SK-N-SH treated with all-trans-retinoic acid at 6 μM for 48 hours (cell line): ENCODE measurements around the gene GPR32.

Source experiments
- BACH2 ChIP-seq: fragments of 250-450 bp; sonication (Bioruptor Pico); IDR thresholded peaks from 2 replicates; pipeline ENCODE4 v1.9.0; 2021; ENCODE audit warnings: mild to moderate bottlenecking, borderline replicate concordance
- CREB5 ChIP-seq: fragments of 250-450 bp; sonication (Bioruptor Pico); IDR thresholded peaks from 2 replicates; pipeline ENCODE4 v1.5.1; 2020; ENCODE audit warnings: low read depth, mild to moderate bottlenecking, moderate library complexity
- ESRRG ChIP-seq: fragments of 250-450 bp; sonication (Bioruptor Pico); IDR thresholded peaks from 2 replicates; pipeline ENCODE4 v1.6.1; 2021; ENCODE audit warnings: mild to moderate bottlenecking
- ISL1 ChIP-seq: fragments of 250-450 bp; sonication (Bioruptor Pico); IDR thresholded peaks from 2 replicates; pipeline ENCODE4 v2.1.2; 2022; ENCODE audit warnings: mild to moderate bottlenecking, moderate library complexity
- OSR1 ChIP-seq: fragments of 250-450 bp; sonication (Bioruptor Pico); IDR thresholded peaks from 2 replicates; pipeline ENCODE4 v1.8.0; 2022; ENCODE audit warnings: moderate library complexity, mild to moderate bottlenecking, inconsistent platforms
- POU6F1 ChIP-seq: fragments of 250-450 bp; sonication (Bioruptor Pico); IDR thresholded peaks from 2 replicates; pipeline ENCODE4 v1.8.0; 2021; ENCODE audit warnings: low read depth, mild to moderate bottlenecking, moderate library complexity, borderline replicate concordance
- RARB ChIP-seq: fragments of 250-450 bp; sonication (Bioruptor Pico); IDR thresholded peaks from 2 replicates; pipeline ENCODE4 v1.8.0; 2021; ENCODE audit warnings: mild to moderate bottlenecking, moderate library complexity
- TOX ChIP-seq: fragments of 250-450 bp; sonication (Bioruptor Pico); IDR thresholded peaks from 2 replicates; pipeline ENCODE4 v1.8.0; 2021; ENCODE audit warnings: mild to moderate bottlenecking, moderate library complexity, borderline replicate concordance
- ZFP30 ChIP-seq: fragments of 450-650 bp; formaldehyde crosslinking; IDR thresholded peaks from 2 replicates; pipeline ENCODE4 v1.5.0; 2022; ENCODE audit warnings: mild to moderate bottlenecking, moderate library complexity
- ZNF8 ChIP-seq: fragments of 450-650 bp; formaldehyde crosslinking; IDR thresholded peaks from 2 replicates; pipeline ENCODE4 v1.5.0; 2020; ENCODE audit warnings: mild to moderate bottlenecking, moderate library complexity
- TF ChIP-seq, protein P1 (sequence below): fragments of 250-450 bp; sonication (Bioruptor Pico); IDR thresholded peaks from 2 replicates; pipeline ENCODE4 v1.8.0; 2020; ENCODE audit warnings: mild to moderate bottlenecking, moderate library complexity, borderline replicate concordance

DNA sequence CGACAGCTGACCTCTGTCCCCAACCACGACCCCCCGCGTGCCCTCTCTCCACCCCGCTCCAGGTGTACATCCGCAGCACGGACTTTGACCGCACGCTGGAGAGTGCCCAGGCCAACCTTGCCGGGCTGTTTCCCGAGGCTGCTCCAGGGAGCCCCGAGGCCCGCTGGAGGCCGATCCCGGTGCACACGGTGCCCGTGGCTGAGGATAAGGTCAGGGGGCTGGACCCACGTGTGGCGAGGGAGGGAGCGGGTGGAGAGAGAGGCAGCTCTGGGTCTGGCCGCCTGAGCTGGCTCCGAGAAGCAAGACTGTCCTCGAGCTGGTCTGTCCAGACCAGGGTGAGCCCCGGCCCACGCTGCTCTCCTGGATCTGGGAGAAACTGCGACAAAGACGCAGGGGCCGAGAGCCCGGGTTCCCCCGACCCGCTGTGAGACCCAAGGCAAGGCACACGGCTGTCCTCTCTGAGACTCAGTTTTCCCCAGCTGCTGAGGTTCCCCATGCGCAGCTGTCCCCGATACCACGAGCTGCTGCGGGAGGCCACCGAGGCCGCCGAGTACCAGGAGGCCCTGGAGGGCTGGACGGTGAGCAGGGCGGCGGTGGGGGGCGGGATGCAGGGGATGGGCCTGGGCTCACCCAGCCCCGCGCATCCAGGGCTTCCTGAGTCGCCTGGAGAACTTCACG is 21.5 kb downstream of the GPR32 start:
- TF ChIP-seq BACH2 (CRISPR knock-in tag) (no peak), TOX (CRISPR knock-in tag) (no peak), ZNF8 (no peak), POU6F1 (no peak), ESRRG (CRISPR knock-in tag) (no peak), ZFP30 (CRISPR knock-in tag) (no peak), RARB (CRISPR knock-in tag) (no peak), OSR1 (CRISPR knock-in tag) (no peak), ISL1 (no peak), CREB5 (CRISPR knock-in tag) (no peak)
- TF ChIP-seq, protein P1, sequence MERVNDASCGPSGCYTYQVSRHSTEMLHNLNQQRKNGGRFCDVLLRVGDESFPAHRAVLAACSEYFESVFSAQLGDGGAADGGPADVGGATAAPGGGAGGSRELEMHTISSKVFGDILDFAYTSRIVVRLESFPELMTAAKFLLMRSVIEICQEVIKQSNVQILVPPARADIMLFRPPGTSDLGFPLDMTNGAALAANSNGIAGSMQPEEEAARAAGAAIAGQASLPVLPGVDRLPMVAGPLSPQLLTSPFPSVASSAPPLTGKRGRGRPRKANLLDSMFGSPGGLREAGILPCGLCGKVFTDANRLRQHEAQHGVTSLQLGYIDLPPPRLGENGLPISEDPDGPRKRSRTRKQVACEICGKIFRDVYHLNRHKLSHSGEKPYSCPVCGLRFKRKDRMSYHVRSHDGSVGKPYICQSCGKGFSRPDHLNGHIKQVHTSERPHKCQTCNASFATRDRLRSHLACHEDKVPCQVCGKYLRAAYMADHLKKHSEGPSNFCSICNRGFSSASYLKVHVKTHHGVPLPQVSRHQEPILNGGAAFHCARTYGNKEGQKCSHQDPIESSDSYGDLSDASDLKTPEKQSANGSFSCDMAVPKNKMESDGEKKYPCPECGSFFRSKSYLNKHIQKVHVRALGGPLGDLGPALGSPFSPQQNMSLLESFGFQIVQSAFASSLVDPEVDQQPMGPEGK: no peak
